Measurements from ENCODE around the gene EDA.

Gene EDA

GRCh38 chrX:70030301-70030767 is 414.4 kb downstream of the EDA start:
- TF ChIP-seq SIN3A (IDR thresholded peaks at IDR 0.05; ENCODE audit: borderline replicate concordance, insufficient read depth, low read length) (no peak), POLR2AphosphoS5 (IDR thresholded peaks at IDR 0.05; ENCODE audit: low read depth, low read length) (no peak), REST (IDR thresholded peaks at IDR 0.05; ENCODE audit: insufficient read depth in 1 of 2, low read depth in 2 of 2, low read length in 2 of 2) (no peak), TAF1 (IDR thresholded peaks at IDR 0.05; ENCODE audit: borderline replicate concordance, insufficient read depth, low read length) (no peak), FOXP2 (optimal IDR thresholded peaks at IDR 0.05; ENCODE audit: borderline replicate concordance, extremely low read depth, extremely low read length, insufficient read depth) (no peak)

- no peak for TF ChIP-seq TAF1 (IDR thresholded peaks at IDR 0.05; ENCODE audit: borderline replicate concordance, insufficient read depth, low read length)
- no peak for TF ChIP-seq SIN3A (IDR thresholded peaks at IDR 0.05; ENCODE audit: borderline replicate concordance, insufficient read depth, low read length)
- no peak for TF ChIP-seq FOXP2 (optimal IDR thresholded peaks at IDR 0.05; ENCODE audit: borderline replicate concordance, extremely low read depth, extremely low read length, insufficient read depth)
- no peak for TF ChIP-seq POLR2AphosphoS5 (IDR thresholded peaks at IDR 0.05; ENCODE audit: low read depth, low read length)
- no peak for TF ChIP-seq REST (IDR thresholded peaks at IDR 0.05; ENCODE audit: insufficient read depth in 1 of 2, low read depth in 2 of 2, low read length in 2 of 2)
Measured at GRCh38 chrX:70032792-70033191, 416.9 kb downstream of the EDA start.

GRCh38 chrX:70033348-70034051 is 417.6 kb downstream of the EDA start:
- TF ChIP-seq FOXP2 (optimal IDR thresholded peaks at IDR 0.05; ENCODE audit: borderline replicate concordance, extremely low read depth, extremely low read length, insufficient read depth) (no peak), TAF1 (IDR thresholded peaks at IDR 0.05; ENCODE audit: borderline replicate concordance, insufficient read depth, low read length) (no peak), POLR2AphosphoS5 (IDR thresholded peaks at IDR 0.05; ENCODE audit: low read depth, low read length) (no peak), REST (IDR thresholded peaks at IDR 0.05; ENCODE audit: insufficient read depth in 1 of 2, low read depth in 2 of 2, low read length in 2 of 2) (no peak), SIN3A (IDR thresholded peaks at IDR 0.05; ENCODE audit: borderline replicate concordance, insufficient read depth, low read length) (no peak)

- TF ChIP-seq TAF1 (IDR thresholded peaks at IDR 0.05; ENCODE audit: borderline replicate concordance, insufficient read depth, low read length) (no peak), REST (IDR thresholded peaks at IDR 0.05; ENCODE audit: insufficient read depth in 1 of 2, low read depth in 2 of 2, low read length in 2 of 2) (no peak), FOXP2 (optimal IDR thresholded peaks at IDR 0.05; ENCODE audit: borderline replicate concordance, extremely low read depth, extremely low read length, insufficient read depth) (no peak), POLR2AphosphoS5 (IDR thresholded peaks at IDR 0.05; ENCODE audit: low read depth, low read length) (no peak), SIN3A (IDR thresholded peaks at IDR 0.05; ENCODE audit: borderline replicate concordance, insufficient read depth, low read length) (no peak)
Measured at GRCh38 chrX:70034646-70035045, 418.7 kb downstream of the EDA start.
